GM23248 (cell line): ENCODE results near the gene C3orf33. TPM values are rescaled to one million over a fixed set of nuclear protein-coding genes. Genes with fewer than 3 reads are reported as not detected.

Source experiments
- DNase-seq: peaks from one replicate; pipeline ENCODE4 v3.0.0-alpha.2; 2015
- H2AFZ ChIP-seq: fragments of 200-600 bp; sonication (generic); 2 replicates; pipeline ENCODE4 v1.6.1; 2016; ENCODE audit warnings: antibody characterized with exemption
- H3F3A ChIP-seq: fragments of 200-600 bp; sonication (generic); 2 replicates; pipeline ENCODE4 v1.6.1; 2016; ENCODE audit warnings: mild to moderate bottlenecking, antibody characterized with exemption, mixed run types; ENCODE audit not compliant: insufficient read depth
- H3K27ac ChIP-seq: fragments of 200-600 bp; sonication (generic); 2 replicates; pipeline ENCODE4 v1.5.1; 2016; ENCODE audit warnings: mild to moderate bottlenecking
- H3K27me3 ChIP-seq: fragments of 200-600 bp; sonication (generic); replicated peaks from 2 replicates; pipeline ENCODE4 v1.6.1; 2016; ENCODE audit warnings: mild to moderate bottlenecking; ENCODE audit not compliant: insufficient read depth
- H3K36me3 ChIP-seq: fragments of 200-600 bp; sonication (generic); 2 replicates; pipeline ENCODE4 v1.6.1; 2016; ENCODE audit warnings: low read depth, mild to moderate bottlenecking
- H3K4me1 ChIP-seq: fragments of 200-600 bp; sonication (generic); 2 replicates; pipeline ENCODE4 v1.6.1; 2016; ENCODE audit warnings: mild to moderate bottlenecking; ENCODE audit not compliant: insufficient read depth
- H3K4me2 ChIP-seq: fragments of 200-600 bp; sonication (generic); one replicate; pipeline ENCODE4 v1.6.1; 2016; ENCODE audit warnings: mild to moderate bottlenecking; ENCODE audit not compliant: unreplicated experiment
- H3K4me3 ChIP-seq: fragments of 200-600 bp; sonication (generic); 2 replicates; pipeline ENCODE4 v1.5.1; 2016; ENCODE audit warnings: mild to moderate bottlenecking
- H3K79me2 ChIP-seq: fragments of 200-600 bp; sonication (generic); 2 replicates; pipeline ENCODE4 v1.6.1; 2016; ENCODE audit warnings: mild to moderate bottlenecking; ENCODE audit not compliant: insufficient read depth
- H3K9ac ChIP-seq: fragments of 200-600 bp; sonication (generic); 2 replicates; pipeline ENCODE4 v1.6.1; 2016; ENCODE audit warnings: mild to moderate bottlenecking
- H3K9me2 ChIP-seq: fragments of 200-600 bp; sonication (generic); 2 replicates; pipeline ENCODE4 v1.6.1; 2016; ENCODE audit warnings: mixed run types, mild to moderate bottlenecking, moderate library complexity; ENCODE audit not compliant: insufficient read depth
- H3K9me3 ChIP-seq: fragments of 200-600 bp; sonication (generic); one replicate; pipeline ENCODE4 v1.6.1; 2017; ENCODE audit warnings: low read depth
- H4K20me1 ChIP-seq: fragments of 200-600 bp; sonication (generic); 2 replicates; pipeline ENCODE4 v1.6.0; 2016; ENCODE audit not compliant: insufficient read depth
- EZH2 ChIP-seq: fragments of 200-600 bp; sonication (generic); IDR thresholded peaks from 2 replicates; pipeline ENCODE4 v1.6.1; 2018; ENCODE audit warnings: antibody characterized with exemption, mild to moderate bottlenecking; ENCODE audit not compliant: insufficient read depth, poor library complexity, severe bottlenecking
- EZH2phosphoT487 ChIP-seq: fragments of 200-600 bp; sonication (generic); IDR thresholded peaks from 2 replicates; pipeline ENCODE4 v1.6.1; 2018; ENCODE audit warnings: antibody characterized with exemption, moderate library complexity, mild to moderate bottlenecking, low read depth; ENCODE audit not compliant: insufficient read depth
- WGBS, 2 experiments: methylation state at CpG; one replicate each; pipeline ENCODE4 v1.1.6; 2015 to 2017; ENCODE audit warnings: low lambda C conversion rate in 2 of 2, low coverage in 1 of 2; ENCODE audit errors: missing lambda C conversion rate in 2 of 2; 5-methylcytosine and 5-hydroxymethylcytosine counted together
- in situ Hi-C: fragments of 300-500 bp; cut with MboI; formaldehyde crosslinking; loops from 2 replicates; pipeline ENCODE4 v1.15.0; 2020
- polyA plus RNA-seq: library from polyadenylated mRNA; unstranded; fragments of >200 nt; fragmentation: Nextera tagmentation; extraction: Ambion mirVana; gene quantifications from 2 replicates; pipeline ENCODE4 v1.2.1, GENCODE V29; 2016
- total RNA-seq: library from RNA; depleted of rRNA; stranded (reverse); fragments of >200 nt; shearing (Covaris generic); gene quantifications from 2 replicates; pipeline ENCODE4 v1.2.3, GENCODE V29; 2014

C3orf33 gene
- total and polyA plus RNA-seq, 2 experiments from 2014 or later: 3.9 to 4.7 TPM

DNA sequence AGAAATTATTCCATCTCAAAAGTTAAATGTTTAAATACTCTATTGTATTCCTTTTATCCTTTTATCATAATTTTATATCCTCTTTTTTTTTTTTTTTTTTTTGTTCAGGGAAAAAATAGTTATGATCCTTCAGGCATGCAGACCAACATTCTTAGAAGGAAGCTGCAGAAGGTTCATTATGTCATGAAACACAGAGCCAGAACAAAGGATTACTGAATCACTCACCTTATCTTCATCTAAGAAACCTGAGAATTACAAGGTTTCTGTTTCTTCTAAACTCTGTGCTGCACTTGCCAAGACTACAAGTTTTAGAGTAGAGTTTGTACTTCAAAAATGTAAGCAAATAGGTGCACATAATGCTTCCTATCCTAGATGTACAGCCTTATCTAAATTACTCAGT, 64.5 kb downstream of the C3orf33 start:
- Histone ChIP-seq H3K79me2 (no peaks in the 10 kb centered on the region), H2AFZ (no peak overlapping the region), H3K9me2 (no peaks in the 10 kb centered on the region), H3K27me3 (peaks cover 29% of the 10 kb centered on the region), H3K27ac (no peak overlapping the region), H4K20me1 (no peaks in the 10 kb centered on the region), H3K4me2 (no peak overlapping the region), H3K4me1 (0 out of 2 replicates have a peak, but pooled peaks cover 3% of the 10 kb centered on the region), H3F3A (no peaks in the 10 kb centered on the region), H3K9ac (no peak overlapping the region), H3K36me3 (no peaks in the 10 kb centered on the region), H3K4me3 (no peak overlapping the region), H3K9me3 (no peaks in the 10 kb centered on the region)
- no peak for DNase-seq
- in situ Hi-C loops: no loop called here
- TF ChIP-seq EZH2 (no peak), EZH2phosphoT487 (no peak)

DNA sequence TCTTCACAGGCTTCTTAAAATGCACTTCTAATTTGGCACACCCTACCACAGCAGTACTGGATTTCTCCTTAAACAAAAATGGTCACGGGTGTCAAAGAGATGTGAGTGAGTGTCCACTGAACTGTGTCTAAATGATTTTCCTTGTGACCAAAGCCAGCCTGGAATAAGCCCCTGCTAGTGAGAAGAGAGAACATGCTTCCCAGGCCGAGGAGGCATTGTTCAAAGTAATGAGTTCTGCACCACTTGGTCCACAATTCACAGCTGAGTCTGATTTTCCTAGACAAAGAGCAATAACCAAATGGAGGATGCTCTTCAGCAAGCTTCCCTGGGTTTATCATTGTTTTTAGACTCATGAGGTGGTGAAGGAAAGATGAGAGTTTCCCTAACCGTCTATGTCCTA, 65.0 kb downstream of the C3orf33 start:
- Histone ChIP-seq H3K27ac (no peak overlapping the region), H2AFZ (no peak overlapping the region), H3K9me2 (no peaks in the 10 kb centered on the region), H3K9me3 (no peaks in the 10 kb centered on the region), H3F3A (no peaks in the 10 kb centered on the region), H3K36me3 (no peaks in the 10 kb centered on the region), H4K20me1 (no peaks in the 10 kb centered on the region), H3K27me3 (peaks cover 25% of the 10 kb centered on the region), H3K4me1 (0 out of 2 replicates have a peak, but pooled peaks cover 3% of the 10 kb centered on the region), H3K79me2 (no peaks in the 10 kb centered on the region), H3K4me3 (no peak overlapping the region), H3K9ac (no peak overlapping the region), H3K4me2 (no peak overlapping the region)
- in situ Hi-C loops: no loop called here
- no peak for DNase-seq
- TF ChIP-seq EZH2phosphoT487 (no peak), EZH2 (no peak)
- WGBS, 2 experiments: 78 to 90% methylated on average over 3 of the region's 3 CpGs

GRCh38 chr3:155739154-155739553, 66.9 kb downstream of the C3orf33 start:
- peaks cover 23% of the 10 kb centered on the region for H3K27me3 ChIP-seq
- no peaks in the 10 kb centered on the region for H3K36me3 ChIP-seq
- no peak overlapping the region for H3K27ac ChIP-seq
- in situ Hi-C loops: no loop called here
- H3K9ac ChIP-seq: no peak overlapping the region
- DNase-seq: peak; percentile 19
- no peak for TF ChIP-seq EZH2
- no peak for TF ChIP-seq EZH2phosphoT487
- H3K79me2 ChIP-seq: no peaks in the 10 kb centered on the region
- no peak overlapping the region for H3K4me3 ChIP-seq
- H3F3A ChIP-seq: no peaks in the 10 kb centered on the region
- H3K9me2 ChIP-seq: no peaks in the 10 kb centered on the region
- no peak overlapping the region for H2AFZ ChIP-seq
- no peaks in the 10 kb centered on the region for H4K20me1 ChIP-seq
- H3K9me3 ChIP-seq: no peaks in the 10 kb centered on the region
- WGBS, 2 experiments: 5 to 10% methylated on average over 5 of the region's 5 CpGs
- 0 out of 2 replicates have a peak, but pooled peaks cover 3% of the 10 kb centered on the region for H3K4me1 ChIP-seq
- no peak overlapping the region for H3K4me2 ChIP-seq

- Histone ChIP-seq H3K4me1 (0 out of 2 replicates have a peak, but pooled peaks cover 1% of the 10 kb centered on the region), H3K4me2 (no peak overlapping the region), H2AFZ (no peak overlapping the region), H3K9me3 (no peaks in the 10 kb centered on the region), H3K79me2 (no peaks in the 10 kb centered on the region), H3K27me3 (peaks cover 23% of the 10 kb centered on the region), H3K36me3 (no peaks in the 10 kb centered on the region), H3K27ac (no peak overlapping the region), H3K4me3 (no peak overlapping the region), H3K9ac (no peak overlapping the region), H3K9me2 (no peaks in the 10 kb centered on the region), H3F3A (no peaks in the 10 kb centered on the region), H4K20me1 (no peaks in the 10 kb centered on the region)
- no peak for DNase-seq
- TF ChIP-seq EZH2phosphoT487 (no peak), EZH2 (no peak)
- WGBS, 2 experiments: 86 to 93% methylated on average over 13 of the region's 13 CpGs
- in situ Hi-C loops: no loop called here
These were observed 67.5 kb downstream of the C3orf33 start for GRCh38 chr3:155738580-155739076.

DNA sequence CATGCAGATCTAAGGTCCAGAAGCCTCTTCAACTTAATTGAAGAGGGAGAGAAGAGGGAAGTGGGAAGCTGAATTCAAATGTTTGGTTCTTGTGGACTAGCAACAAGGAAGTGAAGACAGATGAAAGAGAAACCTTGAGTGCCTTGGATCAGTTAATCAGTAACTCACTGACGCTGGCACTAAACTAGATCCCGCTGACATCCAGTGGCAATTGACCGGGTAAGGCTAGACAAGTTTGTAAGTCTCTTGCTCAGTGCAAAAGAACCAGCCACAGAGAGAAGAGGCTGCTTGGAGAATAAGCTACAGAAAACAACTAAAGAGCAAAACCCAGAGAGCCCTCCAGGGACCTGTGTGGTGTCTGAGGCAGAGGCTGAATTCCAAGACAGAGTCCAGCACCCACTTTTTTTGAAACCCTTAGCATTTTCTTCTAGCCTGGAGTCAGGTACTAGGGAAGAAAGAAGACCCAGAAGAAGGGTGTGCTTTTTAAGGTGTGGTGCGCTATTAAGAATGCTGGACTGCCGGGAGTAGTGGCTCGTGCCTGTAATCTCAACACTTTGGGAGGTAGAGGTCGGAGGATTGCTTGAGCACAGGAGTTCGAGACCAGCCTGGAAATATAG, 68.1 kb downstream of the C3orf33 start:
- Histone ChIP-seq H2AFZ (no peak overlapping the region), H3K27ac (no peak overlapping the region), H3K4me3 (no peak overlapping the region), H3K4me2 (no peak overlapping the region), H3K79me2 (no peaks in the 10 kb centered on the region), H3K9ac (no peak overlapping the region), H3K27me3 (peaks cover 19% of the 10 kb centered on the region), H3K9me3 (no peaks in the 10 kb centered on the region), H3F3A (no peaks in the 10 kb centered on the region), H4K20me1 (no peaks in the 10 kb centered on the region), H3K4me1 (no peaks in the 10 kb centered on the region), H3K9me2 (no peaks in the 10 kb centered on the region), H3K36me3 (no peaks in the 10 kb centered on the region)
- TF ChIP-seq EZH2phosphoT487 (no peak), EZH2 (no peak)
- in situ Hi-C loops: no loop called here
- no peak for DNase-seq
- 79 to 87% methylated on average over 8 of the region's 8 CpGs for WGBS, 2 experiments
